ENCODE results near the gene ISCA2.

DNA sequence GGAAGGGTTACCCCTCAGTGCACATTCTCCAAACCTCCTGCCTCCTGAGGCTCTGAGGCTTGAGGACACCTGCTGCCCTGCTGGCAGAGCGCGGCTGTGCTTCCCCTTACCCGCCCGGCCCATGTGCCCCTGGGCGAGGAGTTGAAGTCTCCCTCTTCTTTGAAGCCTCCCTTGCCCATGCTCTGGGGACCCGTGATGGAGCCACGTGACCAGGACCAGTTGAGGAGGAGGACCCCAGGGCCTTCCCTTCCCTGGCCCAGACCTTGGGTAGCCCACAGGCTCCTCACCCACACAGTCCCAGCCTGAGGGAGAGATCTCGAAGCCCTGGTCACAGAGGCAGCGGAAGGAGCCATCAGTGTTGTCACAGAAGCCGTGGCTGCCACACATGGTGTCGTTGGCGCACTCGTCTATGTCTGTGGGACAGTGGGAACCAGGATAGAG, 12.9 kb downstream of the ISCA2 start:
- TF ChIP-seq POLR2A (IDR thresholded peaks at IDR 0.05) = no peak
- TF ChIP-seq POLR2AphosphoS5 (IDR thresholded peaks at IDR 0.05) = no peak
